RWPE1 (cell line): ENCODE data around the gene NOS1AP.
"Not testable (repeated sequence)": the region's sequence is repeated elsewhere in the genome, so short reads cannot be mapped to it uniquely, and the experiment has no call there.

Experiments used
- CTCF ChIA-PET: fragments of 350-600 bp; sonication (Branson Sonifier 250); formaldehyde crosslinking; extraction: SDS; loops from one replicate; lab custom pipeline; 2021; lab: Yijun Ruan, JAX
- POLR2A ChIA-PET: fragments of 400-600 bp; formaldehyde crosslinking; extraction: SDS; loops from one replicate; lab custom pipeline; 2020; ENCODE audit warnings: antibody characterized with exemption; ENCODE audit not compliant: low non-redundant PET; lab: Yijun Ruan, JAX
- DNase-seq: peaks from one replicate; pipeline ENCODE4 v3.0.0; 2012; ENCODE audit warnings: low spot score
- H3K27ac ChIP-seq: fragments of 450-650 bp; 2 replicates; pipeline ENCODE4 v1.5.1; 2017
- CTCF ChIP-seq: fragments of 450-650 bp; conservative IDR thresholded peaks from 2 replicates; pipeline ENCODE4 v1.5.1; 2017; ENCODE audit warnings: low read depth, mild to moderate bottlenecking

Gene NOS1AP

GRCh38 chr1:162081316-162081715 lies 11.8 kb downstream of the NOS1AP start:
- TF ChIP-seq CTCF, result no peak
- no peak for DNase-seq
- ChIA-PET POLR2A (interaction anchor here (0.6 kb wide), 1 partner anchor 10 kb away, joined by 3 read pairs; no protein-coding TSS in a partner anchor), CTCF (interaction anchor here (0.6 to 0.7 kb wide), 3 partner anchors 11 to 178 kb away, joined by 3 to 7 read pairs (median 3); no protein-coding TSS in a partner anchor)
- H3K27ac ChIP-seq, result no peak overlapping the region

GRCh38 chr1:162082080-162082479 lies 12.6 kb downstream of the NOS1AP start:
- POLR2A ChIA-PET, H3K27ac ChIP-seq, DNase-seq: not testable (repeated sequence)
- CTCF ChIA-PET, result interaction anchor here (0.6 to 0.7 kb wide), 2 partner anchors 51 to 307 kb away, joined by 3 read pairs; no protein-coding TSS in a partner anchor

GRCh38 chr1:162083273-162083672 lies 13.8 kb downstream of the NOS1AP start:
- CTCF ChIA-PET, result no interaction called here
- no peak for DNase-seq
- no peak for TF ChIP-seq CTCF
- no peak overlapping the region for H3K27ac ChIP-seq
- POLR2A ChIA-PET, result no interaction called here

- no peak for TF ChIP-seq CTCF
- ChIA-PET CTCF (no interaction called here), POLR2A (no interaction called here)
- H3K27ac ChIP-seq, result no peak overlapping the region
- no peak for DNase-seq
These were observed 16.5 kb downstream of the NOS1AP start for GRCh38 chr1:162085991-162086390.

- ChIA-PET CTCF (no interaction called here), POLR2A (no interaction called here)
- no peak for TF ChIP-seq CTCF
- no peak overlapping the region for H3K27ac ChIP-seq
- DNase-seq, result no peak
These were observed 17.6 kb downstream of the NOS1AP start for GRCh38 chr1:162087111-162087510.

GRCh38 chr1:162087574-162087973 lies 18.1 kb downstream of the NOS1AP start:
- CTCF ChIA-PET, result no interaction called here
- DNase-seq, result no peak
- H3K27ac ChIP-seq, result no peak overlapping the region
- POLR2A ChIA-PET, result no interaction called here
- TF ChIP-seq CTCF, result no peak

GRCh38 chr1:162088281-162088969 lies 18.9 kb downstream of the NOS1AP start:
- DNase-seq, result no peak
- no peak overlapping the region for H3K27ac ChIP-seq
- CTCF ChIA-PET, result no interaction called here
- TF ChIP-seq CTCF, result no peak
- POLR2A ChIA-PET, result no interaction called here
